ENCODE measurements around the gene ZCWPW2. TPM values are rescaled to one million over a fixed set of nuclear protein-coding genes. Genes with fewer than 3 reads are reported as not detected.

ZCWPW2 gene
- polyA plus RNA-seq, 2 of the 4 experiments (the other 2 are of a cell fraction): 0.06 to 0.34 TPM

GRCh38 chr3:28299705-28300104 lies 48.8 kb upstream of the ZCWPW2 start:
- Histone ChIP-seq H3K4me3 (no peak overlapping the region), H3K9me3 (no peaks in the 10 kb centered on the region), H3K4me2 (no peak overlapping the region), H3K4me1 (no peaks in the 10 kb centered on the region; the same call in 2 of the 3 replicates), H3K27ac (no peak overlapping the region)
- FAIRE-seq: no peak
- no peak for DNase-seq (ENCODE audit: low read depth in 1 of 2, low spot score in 1 of 2)
- POLR2A ChIA-PET: no interaction called here
- TF ChIP-seq POLR2AphosphoS2 (conservative IDR thresholded peaks at IDR 0.05; ENCODE audit: low read length): no peak
- no peak for TF ChIP-seq FOXS1 (CRISPR knock-in tag; IDR thresholded peaks at IDR 0.05)
- TF ChIP-seq RAD21 (conservative IDR thresholded peaks at IDR 0.05 in 1 of 2, IDR thresholded peaks at IDR 0.05 in 1 of 2): no peak
- TF ChIP-seq POLR2A (IDR thresholded peaks at IDR 0.05; ENCODE audit: low read length): no peak
- no peak for TF ChIP-seq TP53 (CRISPR knock-in tag; IDR thresholded peaks at IDR 0.05)
- TF ChIP-seq CBX8 (IDR thresholded peaks at IDR 0.05): no peak
- TF ChIP-seq USF2 (IDR thresholded peaks at IDR 0.05): no peak
- TF ChIP-seq PHF8 (IDR thresholded peaks at IDR 0.05; ENCODE audit: borderline replicate concordance, low read depth): no peak
- TF ChIP-seq TFCP2L1 (CRISPR knock-in tag; IDR thresholded peaks at IDR 0.05): no peak
- no peak for TF ChIP-seq EHF (CRISPR knock-in tag; IDR thresholded peaks at IDR 0.05)
- TF ChIP-seq RFX5 (IDR thresholded peaks at IDR 0.05): no peak
- no peak for TF ChIP-seq RCOR1 (IDR thresholded peaks at IDR 0.05; ENCODE audit: low read depth, low read length)
- TF ChIP-seq E2F6 (IDR thresholded peaks at IDR 0.05; ENCODE audit: borderline replicate concordance, low read depth): no peak
- no peak for TF ChIP-seq NR3C1 (IDR thresholded peaks at IDR 0.05)
- no peak for TF ChIP-seq REST (IDR thresholded peaks at IDR 0.05)
- TF ChIP-seq ZSCAN20 (CRISPR knock-in tag; IDR thresholded peaks at IDR 0.05): no peak
- TF ChIP-seq MAZ (IDR thresholded peaks at IDR 0.05; ENCODE audit: borderline replicate concordance, low read depth, low read length): no peak
- TF ChIP-seq HDAC2 (IDR thresholded peaks at IDR 0.05): no peak
- TF ChIP-seq ZC3H11A (IDR thresholded peaks at IDR 0.05): no peak
- WGBS (ENCODE audit: missing lambda C conversion rate): 83% methylated on average over 1 of the region's 1 CpG
- CTCF ChIA-PET: interaction anchor here (1.1 kb wide), 1 partner anchor 588 kb away, joined by 6 read pairs; no protein-coding TSS in a partner anchor
- ATAC-seq: no peak

GRCh38 chr3:28300345-28300962 lies 48.1 kb upstream of the ZCWPW2 start:
- no peak overlapping the region for H3K4me2 ChIP-seq
- no peaks in the 10 kb centered on the region for H3K9me3 ChIP-seq
- DNase-seq (ENCODE audit: low read depth in 1 of 2, low spot score in 1 of 2) (no peak), FAIRE-seq (no peak), ATAC-seq (no peak)
- no peak overlapping the region for H3K27ac ChIP-seq
- POLR2A ChIA-PET: no interaction called here
- CTCF ChIA-PET: interaction anchor here (1.1 kb wide), 1 partner anchor 588 kb away, joined by 6 read pairs; no protein-coding TSS in a partner anchor
- H3K4me1 ChIP-seq: no peaks in the 10 kb centered on the region; the same call in 2 of the 3 replicates
- no peak for TF ChIP-seq POLR2A (IDR thresholded peaks at IDR 0.05; ENCODE audit: low read length)
- no peak for TF ChIP-seq CBX8 (IDR thresholded peaks at IDR 0.05)
- no peak for TF ChIP-seq ZFP36 (IDR thresholded peaks at IDR 0.05; ENCODE audit: borderline replicate concordance, partially characterized antibody)
- no peak for TF ChIP-seq MAFK (IDR thresholded peaks at IDR 0.05; ENCODE audit: partially characterized antibody)
- no peak for TF ChIP-seq SREBF2 (IDR thresholded peaks at IDR 0.05)
- TF ChIP-seq NPAS2 (CRISPR knock-in tag; IDR thresholded peaks at IDR 0.05; ENCODE audit: borderline replicate concordance): no peak
- no peak for TF ChIP-seq HEYL (CRISPR knock-in tag; IDR thresholded peaks at IDR 0.05)
- TF ChIP-seq FOSL2 (IDR thresholded peaks at IDR 0.05): no peak
- TF ChIP-seq FOSL2 (CRISPR knock-in tag; IDR thresholded peaks at IDR 0.05): no peak
- TF ChIP-seq HDAC2 (IDR thresholded peaks at IDR 0.05): no peak
- no peak for TF ChIP-seq JUNB (IDR thresholded peaks at IDR 0.05)
- no peak for TF ChIP-seq CEBPB (IDR thresholded peaks at IDR 0.05)
- no peak for TF ChIP-seq ESRRA (IDR thresholded peaks at IDR 0.05; ENCODE audit: borderline replicate concordance, low read length)
- no peak for TF ChIP-seq MAZ (IDR thresholded peaks at IDR 0.05; ENCODE audit: borderline replicate concordance, low read depth, low read length)
- no peak for TF ChIP-seq USF2 (IDR thresholded peaks at IDR 0.05)
- TF ChIP-seq MYC (IDR thresholded peaks at IDR 0.05; ENCODE audit: borderline replicate concordance, low read length): no peak
- 98% methylated on average over 5 of the region's 5 CpGs for WGBS (ENCODE audit: missing lambda C conversion rate)
- H3K4me3 ChIP-seq: no peak overlapping the region

Data from A549 (cell line).